H9 (cell line): ENCODE data around the gene IP6K3. TPM values are rescaled to one million over a fixed set of nuclear protein-coding genes. Genes with fewer than 3 reads are reported as not detected.

Experiments
- DNase-seq: peaks from one replicate; pipeline ENCODE4 v3.0.0-alpha.2; 2017
- H2AFZ ChIP-seq: one replicate; pipeline ENCODE4 v1.6.1; 2013; ENCODE audit warnings: mild to moderate bottlenecking, low read length, control low read depth, moderate library complexity
- H2AK5ac ChIP-seq: 2 replicates; pipeline ENCODE4 v1.6.1; 2013; ENCODE audit warnings: low read length, control low read depth, mixed read lengths; ENCODE audit not compliant: insufficient read length
- H2BK120ac ChIP-seq: one replicate; pipeline ENCODE4 v1.6.1; 2013; ENCODE audit warnings: low read depth, mild to moderate bottlenecking, low read length, control low read depth, inconsistent platforms; ENCODE audit not compliant: poor library complexity, severe bottlenecking
- H2BK12ac ChIP-seq: 2 replicates; pipeline ENCODE4 v1.6.1; 2013; ENCODE audit warnings: low read length, control low read depth, mixed read lengths, low read depth; ENCODE audit not compliant: insufficient read length
- H2BK15ac ChIP-seq: 2 replicates; pipeline ENCODE4 v1.6.1; 2013; ENCODE audit warnings: low read depth, low read length, control low read depth
- H2BK20ac ChIP-seq: one replicate; pipeline ENCODE4 v1.6.1; 2013; ENCODE audit warnings: low read depth, mild to moderate bottlenecking, low read length, control low read depth, inconsistent platforms; ENCODE audit not compliant: poor library complexity, severe bottlenecking
- H2BK5ac ChIP-seq: 2 replicates; pipeline ENCODE4 v1.6.1; 2013; ENCODE audit warnings: low read length, control low read depth, mixed read lengths; ENCODE audit not compliant: insufficient read length
- H3K14ac ChIP-seq: 2 replicates; pipeline ENCODE4 v1.6.1; 2013; ENCODE audit warnings: low read length, control low read depth; ENCODE audit not compliant: insufficient read depth
- H3K18ac ChIP-seq: 2 replicates; pipeline ENCODE4 v1.6.1; 2013; ENCODE audit warnings: low read depth, mild to moderate bottlenecking, mixed read lengths, low read length, control low read depth; ENCODE audit not compliant: insufficient read length
- H3K23ac ChIP-seq: 2 replicates; pipeline ENCODE4 v1.6.1; 2013; ENCODE audit warnings: low read length, control low read depth, mixed read lengths, low read depth; ENCODE audit not compliant: insufficient read length
- H3K23me2 ChIP-seq: 2 replicates; pipeline ENCODE4 v1.6.1; 2013; ENCODE audit warnings: low read depth, mild to moderate bottlenecking, mixed read lengths, low read length, control low read depth; ENCODE audit not compliant: insufficient read length, poor library complexity, severe bottlenecking
- H3K27ac ChIP-seq: 2 replicates; pipeline ENCODE4 v1.5.1; 2013; ENCODE audit warnings: low read length, control low read depth, mixed read lengths, low read depth; ENCODE audit not compliant: insufficient read length
- H3K27me3 ChIP-seq: 2 replicates; pipeline ENCODE4 v1.6.1; 2013; ENCODE audit warnings: low read length, control low read depth, inconsistent platforms; ENCODE audit not compliant: insufficient read depth
- H3K4ac ChIP-seq: 2 replicates; pipeline ENCODE4 v1.6.1; 2013; ENCODE audit warnings: low read depth, mild to moderate bottlenecking, control low read depth, inconsistent platforms, low read length, moderate library complexity
- H3K4me1 ChIP-seq: 2 replicates; pipeline ENCODE4 v1.6.1; 2013; ENCODE audit warnings: low read length, control low read depth, inconsistent platforms; ENCODE audit not compliant: insufficient read depth
- H3K4me2 ChIP-seq: 2 replicates; pipeline ENCODE4 v1.6.1; 2013; ENCODE audit warnings: low read length, control low read depth, mixed read lengths; ENCODE audit not compliant: insufficient read length, insufficient read depth
- H3K56ac ChIP-seq: 2 replicates; pipeline ENCODE4 v1.6.1; 2013; ENCODE audit warnings: low read depth, mild to moderate bottlenecking, mixed read lengths, low read length, control low read depth; ENCODE audit not compliant: insufficient read length
- H3K79me1 ChIP-seq: 2 replicates; pipeline ENCODE4 v1.6.1; 2013; ENCODE audit warnings: low read depth, mild to moderate bottlenecking, moderate library complexity, low read length, control low read depth, inconsistent platforms; ENCODE audit not compliant: insufficient read depth, poor library complexity, severe bottlenecking
- H3K79me2 ChIP-seq: 2 replicates; pipeline ENCODE4 v1.6.1; 2013; ENCODE audit warnings: low read length, control low read depth, inconsistent platforms; ENCODE audit not compliant: insufficient read depth
- H3K9ac ChIP-seq: 2 replicates; pipeline ENCODE4 v1.6.1; 2013; ENCODE audit warnings: low read length, control low read depth, mixed read lengths; ENCODE audit not compliant: insufficient read length; ENCODE audit errors: extremely low read depth
- H3K9me3 ChIP-seq: one replicate; pipeline ENCODE4 v1.6.1; 2013; ENCODE audit warnings: low read depth, low read length, inconsistent platforms; ENCODE audit not compliant: control insufficient read depth
- H3T11ph ChIP-seq: one replicate; pipeline ENCODE4 v1.6.1; 2013; ENCODE audit warnings: mild to moderate bottlenecking, low read length, control low read depth, inconsistent platforms
- H4K20me1 ChIP-seq: one replicate; pipeline ENCODE4 v1.6.1; 2013; ENCODE audit not compliant: control insufficient read depth, insufficient read length, insufficient read depth
- H4K5ac ChIP-seq: 2 replicates; pipeline ENCODE4 v1.6.1; 2013; ENCODE audit warnings: low read depth, mild to moderate bottlenecking, mixed read lengths, low read length, control low read depth; ENCODE audit not compliant: insufficient read length
- H4K8ac ChIP-seq: replicated peaks from 2 replicates; pipeline ENCODE4 v1.6.1; 2013; ENCODE audit warnings: low read length, control low read depth, mixed read lengths, low read depth; ENCODE audit not compliant: insufficient read length
- H4K91ac ChIP-seq: 2 replicates; pipeline ENCODE4 v1.6.1; 2013; ENCODE audit warnings: low read depth, mild to moderate bottlenecking, moderate library complexity, mixed read lengths, low read length, control low read depth; ENCODE audit not compliant: insufficient read length
- H3K27ac Mint-ChIP-seq, 3 experiments: 2 replicates in 2 of 3; 3 replicates in 1 of 3; pipeline ENCODE4 v1.8.0; 2020 to 2021; ENCODE audit warnings: mixed read lengths in 3 of 3, mild to moderate bottlenecking in 1 of 3, moderate library complexity in 1 of 3
- H3K27me3 Mint-ChIP-seq: 2 replicates; pipeline ENCODE4 v1.8.0; 2021; ENCODE audit warnings: low read depth, mild to moderate bottlenecking, moderate library complexity, mixed read lengths
- H3K36me3 Mint-ChIP-seq, 3 experiments: 2 replicates in 2 of 3; 3 replicates in 1 of 3; pipeline ENCODE4 v1.8.0; 2020 to 2021; ENCODE audit warnings: low read depth in 3 of 3, mixed read lengths in 3 of 3; ENCODE audit not compliant: insufficient read depth in 1 of 3
- H3K4me1 Mint-ChIP-seq, 2 experiments: 2 replicates each; pipeline ENCODE4 v1.8.0; 2020; ENCODE audit warnings: mixed read lengths in 2 of 2
- H3K4me3 Mint-ChIP-seq, 2 experiments: 2 replicates in 1 of 2; 3 replicates in 1 of 2; pipeline ENCODE4 v1.8.0; 2020 to 2021; ENCODE audit warnings: mild to moderate bottlenecking in 2 of 2, mixed read lengths in 2 of 2, moderate library complexity in 1 of 2
- H3K9me3 Mint-ChIP-seq, 2 experiments: 2 replicates in 1 of 2; 3 replicates in 1 of 2; pipeline ENCODE4 v1.8.0; 2020; ENCODE audit warnings: mild to moderate bottlenecking in 2 of 2, mixed read lengths in 2 of 2, moderate library complexity in 1 of 2
- CTCF ChIP-seq: fragments of 200-600 bp; sonication (generic); conservative IDR thresholded peaks from 3 replicates; pipeline ENCODE4 v1.8.0; 2021; ENCODE audit warnings: antibody characterized with exemption, mild to moderate bottlenecking
- WGBS: extraction: QIAGEN DNeasy Blood & Tissue Kit; methylation state at CpG from one replicate; pipeline ENCODE4 v1.1.7; 2013; ENCODE audit warnings: missing lambda C conversion rate, low lambda C conversion rate, mixed read lengths; ENCODE audit not compliant: insufficient read length; ENCODE audit errors: extremely low coverage; 5-methylcytosine and 5-hydroxymethylcytosine counted together
- total RNA-seq: library from RNA; stranded (reverse); gene quantifications from 2 replicates; pipeline ENCODE4 v1.2.1, GENCODE V29; 2021

Gene IP6K3
- total RNA-seq, 1 experiment from 2014 or later = 0.46 TPM

GRCh38 chr6:33695451-33695887 lies 51.2 kb downstream of the IP6K3 start:
- no peaks in the 10 kb centered on the region for H3K23me2 ChIP-seq
- 0 out of 2 replicates have a peak, but pooled peaks cover 3% of the 10 kb centered on the region for H3K4me1 ChIP-seq
- H3K14ac ChIP-seq = no peak overlapping the region
- no peaks in the 10 kb centered on the region for H4K20me1 ChIP-seq
- whole genome bisulfite sequencing = no CpG with 5 or more reads among the region's 16 CpGs
- no peak overlapping the region for H3K4ac ChIP-seq
- H3K9me3 ChIP-seq = no peaks in the 10 kb centered on the region
- no peak overlapping the region for H2AK5ac ChIP-seq
- H3K4me1 Mint-ChIP-seq = peaks cover 17 to 20% of the 10 kb centered on the region in 2 experiments
- H3K4me3 Mint-ChIP-seq = no peak overlapping the region
- H3K4me2 ChIP-seq = no peak overlapping the region
- H3K27ac Mint-ChIP-seq = no peak overlapping the region
- H3K79me1 ChIP-seq = no peaks in the 10 kb centered on the region
- no peak overlapping the region for H3K9ac ChIP-seq
- H4K5ac ChIP-seq = no peak overlapping the region
- H3K27me3 ChIP-seq = no peaks in the 10 kb centered on the region
- H2BK20ac ChIP-seq = no peak overlapping the region
- H3K18ac ChIP-seq = no peak overlapping the region
- no peak for DNase-seq
- no peak overlapping the region for H2BK120ac ChIP-seq
- no peak overlapping the region for H2BK5ac ChIP-seq
- H2AFZ ChIP-seq = no peak overlapping the region
- peaks cover 28 to 93% (median 78%) of the 10 kb centered on the region in 3 experiments; a peak in 6 of 7 replicates for H3K36me3 Mint-ChIP-seq
- TF ChIP-seq CTCF = no peak
- H2BK15ac ChIP-seq = no peak overlapping the region
- H3T11ph ChIP-seq = no peak overlapping the region
- no peaks in the 10 kb centered on the region for H3K27me3 Mint-ChIP-seq
- no peak overlapping the region for H4K8ac ChIP-seq
- H2BK12ac ChIP-seq = no peak overlapping the region
- H3K23ac ChIP-seq = no peak overlapping the region
- no peaks in the 10 kb centered on the region for H3K79me2 ChIP-seq
- H3K27ac ChIP-seq = no peak overlapping the region
- H3K56ac ChIP-seq = no peak overlapping the region
- H4K91ac ChIP-seq = no peak overlapping the region
- H3K9me3 Mint-ChIP-seq = no peaks in the 10 kb centered on the region
